ENCODE data around the gene AP2B1.

Gene AP2B1

GRCh38 chr17:35545150-35545549 is 42.0 kb upstream of the AP2B1 start:
- H2BK15ac ChIP-seq (ENCODE audit: low read length): no peak overlapping the region

DNA sequence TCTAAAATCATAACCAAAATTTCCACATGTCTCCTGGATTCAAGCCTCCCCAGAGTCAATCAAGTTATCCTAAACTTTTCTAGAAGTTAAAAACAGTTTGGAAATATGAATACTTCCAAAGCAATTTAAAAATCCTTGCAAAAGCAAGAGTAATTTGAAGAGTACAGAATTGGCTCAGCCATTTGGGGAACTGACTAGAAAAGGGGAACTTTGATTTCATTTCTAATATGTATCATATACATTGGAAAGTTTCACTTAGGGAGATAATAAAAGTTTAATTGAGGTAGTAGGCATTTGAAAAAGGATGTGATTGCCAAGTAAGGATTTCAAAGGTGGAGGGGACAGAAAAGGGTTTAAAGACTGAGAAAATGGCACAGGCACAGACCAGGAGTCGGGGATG is 40.6 kb upstream of the AP2B1 start:
- Histone ChIP-seq H3K9me3 (replicated peaks in 1 of 2; ENCODE audit: control insufficient read depth in 2 of 2, insufficient read depth in 1 of 2, low read depth in 1 of 2, low read length in 2 of 2) (no peaks in the 10 kb centered on the region), H3K18ac (ENCODE audit: low read length) (no peak overlapping the region), H4K8ac (ENCODE audit: low read depth, low read length) (no peak overlapping the region), H2BK5ac (ENCODE audit: low read length) (no peak overlapping the region), H2BK120ac (ENCODE audit: low read depth, low read length) (no peak overlapping the region), H2AK5ac (ENCODE audit: low read depth, low read length) (no peak overlapping the region), H2AFZ (ENCODE audit: low read length) (no peak overlapping the region), H3K27ac (replicated peaks; ENCODE audit: low read length) (no peak overlapping the region), H4K91ac (ENCODE audit: low read depth, low read length, poor library complexity) (no peak overlapping the region), H3K23ac (ENCODE audit: low read depth, low read length, poor library complexity) (no peak overlapping the region), H3K4ac (ENCODE audit: low read length) (no peak overlapping the region), H2BK15ac (ENCODE audit: low read length) (no peak overlapping the region), H3K14ac (ENCODE audit: low read length) (no peak overlapping the region), H3K4me1 (ENCODE audit: control insufficient read depth in 2 of 2, insufficient read depth in 1 of 2, low read depth in 1 of 2, low read length in 2 of 2) (no peaks in the 10 kb centered on the region), H3K4me2 (ENCODE audit: insufficient read depth, low read length, poor library complexity, severe bottlenecking) (no peak overlapping the region), H3K4me3 (ENCODE audit: low read length in 2 of 2) (no peak overlapping the region), H3K27me3 (ENCODE audit: control insufficient read depth in 3 of 3, insufficient read depth in 3 of 3, low read depth in 1 of 3, low read length in 3 of 3) (peaks cover 0 to 51% (median 0%) of the 10 kb centered on the region in 3 experiments), H3K36me3 (replicated peaks in 1 of 2; ENCODE audit: control insufficient read depth in 2 of 2, insufficient read depth in 2 of 2, low read length in 2 of 2) (no peaks in the 10 kb centered on the region), H2BK12ac (ENCODE audit: low read length) (no peak overlapping the region), H3K79me1 (ENCODE audit: low read depth, low read length) (no peaks in the 10 kb centered on the region), H3K9ac (ENCODE audit: low read depth, low read length, poor library complexity) (no peak overlapping the region)
- DNase-seq (ENCODE audit: low spot score): no peak
- WGBS, 2 donors (ENCODE audit: extremely low coverage in 2 of 2, insufficient read length in 2 of 2, insufficient replicate concordance in 1 of 2): no CpG with 5 or more reads among the region's 1 CpG

More at GRCh38 chr17:35545150-35545549, 42.0 kb upstream of the AP2B1 start:
- WGBS, 2 donors (ENCODE audit: extremely low coverage in 2 of 2, insufficient read length in 2 of 2, insufficient replicate concordance in 1 of 2): no CpG with 5 or more reads among the region's 1 CpG
- Histone ChIP-seq H3K4me1 (ENCODE audit: control insufficient read depth in 2 of 2, insufficient read depth in 1 of 2, low read depth in 1 of 2, low read length in 2 of 2) (no peaks in the 10 kb centered on the region), H3K4me2 (ENCODE audit: insufficient read depth, low read length, poor library complexity, severe bottlenecking) (no peak overlapping the region), H4K91ac (ENCODE audit: low read depth, low read length, poor library complexity) (no peak overlapping the region), H3K14ac (ENCODE audit: low read length) (no peak overlapping the region), H3K9ac (ENCODE audit: low read depth, low read length, poor library complexity) (no peak overlapping the region), H2BK12ac (ENCODE audit: low read length) (no peak overlapping the region), H3K36me3 (replicated peaks in 1 of 2; ENCODE audit: control insufficient read depth in 2 of 2, insufficient read depth in 2 of 2, low read length in 2 of 2) (no peaks in the 10 kb centered on the region), H3K23ac (ENCODE audit: low read depth, low read length, poor library complexity) (no peak overlapping the region), H3K27ac (replicated peaks; ENCODE audit: low read length) (no peak overlapping the region), H3K4me3 (ENCODE audit: low read length in 2 of 2) (no peak overlapping the region), H3K4ac (ENCODE audit: low read length) (no peak overlapping the region), H2BK5ac (ENCODE audit: low read length) (no peak overlapping the region), H3K27me3 (ENCODE audit: control insufficient read depth in 3 of 3, insufficient read depth in 3 of 3, low read depth in 1 of 3, low read length in 3 of 3) (peaks cover 0 to 59% (median 0%) of the 10 kb centered on the region in 3 experiments), H2AK5ac (ENCODE audit: low read depth, low read length) (no peak overlapping the region), H4K8ac (ENCODE audit: low read depth, low read length) (no peak overlapping the region), H2BK120ac (ENCODE audit: low read depth, low read length) (no peak overlapping the region), H3K9me3 (replicated peaks in 1 of 2; ENCODE audit: control insufficient read depth in 2 of 2, insufficient read depth in 1 of 2, low read depth in 1 of 2, low read length in 2 of 2) (no peaks in the 10 kb centered on the region), H2AFZ (ENCODE audit: low read length) (no peak overlapping the region), H3K18ac (ENCODE audit: low read length) (no peak overlapping the region), H3K79me1 (ENCODE audit: low read depth, low read length) (no peaks in the 10 kb centered on the region)
- DNase-seq (ENCODE audit: low spot score): no peak

DNA sequence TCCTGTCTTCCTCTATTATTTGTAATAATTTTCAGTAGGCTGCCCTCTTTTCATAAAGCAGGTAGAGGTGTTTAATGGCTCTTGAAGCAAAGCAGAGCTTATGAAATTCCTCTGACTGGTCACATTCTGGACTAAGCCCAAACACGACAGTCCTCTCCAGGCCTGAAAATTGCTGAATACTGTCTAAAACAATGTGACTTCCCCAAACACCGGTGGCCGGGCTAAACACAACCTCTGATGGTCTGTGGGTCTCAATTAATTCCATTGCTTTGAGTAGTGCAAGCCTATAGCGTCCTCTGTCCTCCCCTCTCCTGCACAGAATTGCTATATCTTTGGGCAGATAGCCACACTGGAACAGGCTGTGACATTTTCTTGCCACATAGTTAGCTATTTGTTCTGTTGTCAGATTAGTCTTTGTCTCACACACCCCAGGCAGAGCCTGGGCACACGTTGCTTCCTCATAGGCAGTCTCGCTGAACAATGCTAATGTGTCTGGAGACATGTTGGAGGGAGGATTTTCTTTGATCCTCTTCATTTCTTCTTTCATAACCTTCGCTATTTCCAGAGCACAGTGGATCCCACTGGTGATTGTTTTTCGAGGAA is 38.8 kb upstream of the AP2B1 start:
- Histone ChIP-seq H2BK15ac (ENCODE audit: low read length) (no peak overlapping the region), H2BK5ac (ENCODE audit: low read length) (no peak overlapping the region), H3K4me2 (ENCODE audit: insufficient read depth, low read length, poor library complexity, severe bottlenecking) (no peak overlapping the region), H3K4me3 (ENCODE audit: low read length in 2 of 2) (no peak overlapping the region), H3K4ac (ENCODE audit: low read length) (no peak overlapping the region), H3K23ac (ENCODE audit: low read depth, low read length, poor library complexity) (no peak overlapping the region), H3K18ac (ENCODE audit: low read length) (no peak overlapping the region), H3K36me3 (replicated peaks in 1 of 2; ENCODE audit: control insufficient read depth in 2 of 2, insufficient read depth in 2 of 2, low read length in 2 of 2) (no peaks in the 10 kb centered on the region), H3K9ac (ENCODE audit: low read depth, low read length, poor library complexity) (no peak overlapping the region), H3K9me3 (replicated peaks in 1 of 2; ENCODE audit: control insufficient read depth in 2 of 2, insufficient read depth in 1 of 2, low read depth in 1 of 2, low read length in 2 of 2) (no peaks in the 10 kb centered on the region), H2BK12ac (ENCODE audit: low read length) (no peak overlapping the region), H3K4me1 (ENCODE audit: control insufficient read depth in 2 of 2, insufficient read depth in 1 of 2, low read depth in 1 of 2, low read length in 2 of 2) (no peaks in the 10 kb centered on the region), H3K79me1 (ENCODE audit: low read depth, low read length) (no peaks in the 10 kb centered on the region), H4K91ac (ENCODE audit: low read depth, low read length, poor library complexity) (no peak overlapping the region), H2AFZ (ENCODE audit: low read length) (no peak overlapping the region), H3K27ac (replicated peaks; ENCODE audit: low read length) (no peak overlapping the region), H4K8ac (ENCODE audit: low read depth, low read length) (no peak overlapping the region), H2AK5ac (ENCODE audit: low read depth, low read length) (no peak overlapping the region), H2BK120ac (ENCODE audit: low read depth, low read length) (no peak overlapping the region), H3K27me3 (ENCODE audit: control insufficient read depth in 3 of 3, insufficient read depth in 3 of 3, low read depth in 1 of 3, low read length in 3 of 3) (peaks cover 0 to 44% (median 0%) of the 10 kb centered on the region in 3 experiments), H3K14ac (ENCODE audit: low read length) (no peak overlapping the region)
- no CpG with 5 or more reads among the region's 8 CpGs for WGBS, 2 donors (ENCODE audit: extremely low coverage in 2 of 2, insufficient read length in 2 of 2, insufficient replicate concordance in 1 of 2)
- no peak for DNase-seq (ENCODE audit: low spot score)

- Histone ChIP-seq H3K27me3 (ENCODE audit: control insufficient read depth in 3 of 3, insufficient read depth in 3 of 3, low read depth in 1 of 3, low read length in 3 of 3) (peaks cover 0 to 41% (median 0%) of the 10 kb centered on the region in 3 experiments), H3K9me3 (replicated peaks in 1 of 2; ENCODE audit: control insufficient read depth in 2 of 2, insufficient read depth in 1 of 2, low read depth in 1 of 2, low read length in 2 of 2) (no peaks in the 10 kb centered on the region), H3K36me3 (replicated peaks in 1 of 2; ENCODE audit: control insufficient read depth in 2 of 2, insufficient read depth in 2 of 2, low read length in 2 of 2) (no peaks in the 10 kb centered on the region), H2BK15ac (ENCODE audit: low read length) (no peak overlapping the region), H3K4ac (ENCODE audit: low read length) (no peak overlapping the region), H2AFZ (ENCODE audit: low read length) (no peak overlapping the region), H3K9ac (ENCODE audit: low read depth, low read length, poor library complexity) (no peak overlapping the region), H2AK5ac (ENCODE audit: low read depth, low read length) (no peak overlapping the region), H4K8ac (ENCODE audit: low read depth, low read length) (no peak overlapping the region), H3K14ac (ENCODE audit: low read length) (no peak overlapping the region), H3K79me1 (ENCODE audit: low read depth, low read length) (no peaks in the 10 kb centered on the region), H3K27ac (replicated peaks; ENCODE audit: low read length) (no peak overlapping the region), H3K18ac (ENCODE audit: low read length) (no peak overlapping the region), H2BK12ac (ENCODE audit: low read length) (no peak overlapping the region), H3K4me3 (ENCODE audit: low read length in 2 of 2) (no peak overlapping the region), H2BK5ac (ENCODE audit: low read length) (no peak overlapping the region), H2BK120ac (ENCODE audit: low read depth, low read length) (no peak overlapping the region), H3K4me1 (ENCODE audit: control insufficient read depth in 2 of 2, insufficient read depth in 1 of 2, low read depth in 1 of 2, low read length in 2 of 2) (no peaks in the 10 kb centered on the region), H4K91ac (ENCODE audit: low read depth, low read length, poor library complexity) (no peak overlapping the region), H3K23ac (ENCODE audit: low read depth, low read length, poor library complexity) (no peak overlapping the region), H3K4me2 (ENCODE audit: insufficient read depth, low read length, poor library complexity, severe bottlenecking) (no peak overlapping the region)
- no peak for DNase-seq (ENCODE audit: low spot score)
- WGBS, 2 donors (ENCODE audit: extremely low coverage in 2 of 2, insufficient read length in 2 of 2, insufficient replicate concordance in 1 of 2): no CpG with 5 or more reads among the region's 1 CpG
Observed at GRCh38 chr17:35548978-35549377, 38.1 kb upstream of the AP2B1 start.
